PC-3 (cell line): ENCODE results near the gene TWNK. TPM values are rescaled to one million over a fixed set of nuclear protein-coding genes. Genes with fewer than 3 reads are reported as not detected.

Experiments used
- ATAC-seq: fragments of 200-7000 bp; cut with Tn5 transposase; 2 replicates; pipeline ENCODE4 v1.9.1; 2020; ENCODE audit warnings: mild to moderate bottlenecking, moderate library complexity
- BruUV-seq: library from RNA; stranded (reverse); fragments of 400-500 nt; replicated peaks from 2 replicates; lab custom pipeline; 2021; lab: Mats Ljungman, UMichigan
- CTCF ChIA-PET: fragments of 300-600 bp; sonication (Branson Sonifier 250); formaldehyde crosslinking; loops from one replicate; lab custom pipeline; 2022; ENCODE audit warnings: antibody characterized with exemption; lab: Charles Lee
- POLR2A ChIA-PET: fragments of 300-600 bp; sonication (Branson Sonifier 250); formaldehyde crosslinking; loops from one replicate; lab custom pipeline; 2022; ENCODE audit warnings: antibody characterized with exemption; ENCODE audit not compliant: unreplicated experiment; lab: Charles Lee
- DNase-seq: peaks from one replicate; pipeline ENCODE4 v3.0.0-alpha.2; 2015
- H2AFZ ChIP-seq: fragments of 300-600 bp; sonication (generic); 2 replicates; pipeline ENCODE4 v1.6.0; 2016; ENCODE audit warnings: antibody characterized with exemption, low read length
- H3F3A ChIP-seq: fragments of 300-600 bp; sonication (generic); one replicate; pipeline ENCODE4 v1.6.0; 2017; ENCODE audit warnings: antibody characterized with exemption, low read length, control low read depth, mild to moderate bottlenecking; ENCODE audit not compliant: unreplicated experiment
- H3K27ac ChIP-seq: fragments of 300-600 bp; sonication (generic); 2 replicates; pipeline ENCODE4 v1.5.1; 2016; ENCODE audit warnings: mild to moderate bottlenecking, low read length
- H3K27me3 ChIP-seq: fragments of 300-600 bp; sonication (generic); 2 replicates; pipeline ENCODE4 v1.6.1; 2016; ENCODE audit warnings: low read length, mixed read lengths
- H3K36me3 ChIP-seq: fragments of 300-600 bp; sonication (generic); 2 replicates; pipeline ENCODE4 v1.6.1; 2016; ENCODE audit warnings: low read depth, mixed run types, low read length, mixed read lengths
- H3K4me1 ChIP-seq: fragments of 300-600 bp; sonication (generic); 2 replicates; pipeline ENCODE4 v1.5.1; 2016; ENCODE audit warnings: low read length; ENCODE audit not compliant: insufficient read depth
- H3K4me2 ChIP-seq: fragments of 300-600 bp; sonication (generic); 2 replicates; pipeline ENCODE4 v1.6.0; 2016; ENCODE audit warnings: low read length
- H3K4me3 ChIP-seq: fragments of 300-600 bp; sonication (generic); 2 replicates; pipeline ENCODE4 v1.5.1; 2016; ENCODE audit warnings: mild to moderate bottlenecking, low read length, mixed read lengths
- H3K79me2 ChIP-seq: fragments of 300-600 bp; sonication (generic); 2 replicates; pipeline ENCODE4 v1.6.1; 2017; ENCODE audit warnings: low read length, mixed read lengths
- H3K9ac ChIP-seq: fragments of 300-600 bp; sonication (generic); 2 replicates; pipeline ENCODE4 v1.6.0; 2016; ENCODE audit warnings: mild to moderate bottlenecking, low read length
- H3K9me2 ChIP-seq: fragments of 300-600 bp; sonication (generic); replicated peaks from 2 replicates; pipeline ENCODE4 v1.6.1; 2016; ENCODE audit warnings: mixed run types, low read length, mixed read lengths
- H3K9me3 ChIP-seq: fragments of 300-600 bp; sonication (generic); 2 replicates; pipeline ENCODE4 v1.6.1; 2016; ENCODE audit warnings: low read length, mixed read lengths
- H4K20me1 ChIP-seq: fragments of 300-600 bp; sonication (generic); 2 replicates; pipeline ENCODE4 v1.6.1; 2016; ENCODE audit warnings: low read length, mixed read lengths
- CTCF ChIP-seq: fragments of 300-600 bp; sonication (generic); conservative IDR thresholded peaks from 2 replicates; pipeline ENCODE4 v1.5.1; 2017; ENCODE audit warnings: antibody characterized with exemption, low read depth, mild to moderate bottlenecking, low read length
- EZH2 ChIP-seq: fragments of 300-600 bp; sonication (generic); IDR thresholded peaks from one replicate; pipeline ENCODE4 v1.6.1; 2017; ENCODE audit warnings: antibody characterized with exemption, mild to moderate bottlenecking, low read length; ENCODE audit not compliant: unreplicated experiment
- EZH2phosphoT487 ChIP-seq: fragments of 300-600 bp; sonication (generic); IDR thresholded peaks from 2 replicates; pipeline ENCODE4 v1.6.1; 2018; ENCODE audit warnings: mild to moderate bottlenecking, antibody characterized with exemption, low read length, borderline replicate concordance
- intact Hi-C: fragments of 100-400 bp; cut with micrococcal nuclease; formaldehyde crosslinking; loops from 2 replicates; pipeline ENCODE4 v1.9.0; 2023
- total RNA-seq: library from RNA; depleted of rRNA; stranded (reverse); fragments of >200 nt; gene quantifications from 2 replicates; pipeline ENCODE4 v1.2.3, GENCODE V29; 2014

The TWNK gene
- total RNA-seq, 1 experiment from 2014 or later, result 7.5 TPM

- H3K4me1 ChIP-seq, result peaks cover 8% of the 10 kb centered on the region
- ChIA-PET POLR2A (interaction anchor here (0.6 to 0.7 kb wide), 2 partner anchors 11 to 1304 kb away, joined by 3 to 6 read pairs; no protein-coding TSS in a partner anchor), CTCF (interaction anchor here (0.5 kb wide), 1 partner anchor 537 kb away, joined by 3 read pairs; no protein-coding TSS in a partner anchor)
- intact Hi-C loops, result no loop called here
- peak overlapping the region; percentile 95 for H3K27ac ChIP-seq
- TF ChIP-seq CTCF (no peak), EZH2phosphoT487 (no peak), EZH2 (no peak)
- H4K20me1 ChIP-seq, result no peaks in the 10 kb centered on the region
- peak overlapping the region; percentile 96 for H3K4me2 ChIP-seq
- BruUV-seq, result no TSS peak
- no peaks in the 10 kb centered on the region for H3K9me3 ChIP-seq
- H3K36me3 ChIP-seq, result peaks cover 5% of the 10 kb centered on the region; the same call in 1 of the 2 replicates
- no peaks in the 10 kb centered on the region for H3K27me3 ChIP-seq
- peak overlapping the region; percentile 85 for H3K9ac ChIP-seq
- H2AFZ ChIP-seq, result peak overlapping the region; percentile 80
- H3K79me2 ChIP-seq, result peaks cover 16% of the 10 kb centered on the region
- peak overlapping the region; percentile 83 for H3K4me3 ChIP-seq
- H3K9me2 ChIP-seq, result no peaks in the 10 kb centered on the region
- peak; percentile 40 for ATAC-seq
- no peaks in the 10 kb centered on the region for H3F3A ChIP-seq
- peak; percentile 48 for DNase-seq
Observed at GRCh38 chr10:101031796-101032636, 44.7 kb downstream of the TWNK start.

- POLR2A ChIA-PET, result no interaction called here
- Histone ChIP-seq H3K4me2 (peak overlapping the region; percentile 96), H2AFZ (peak overlapping the region; percentile 80), H3K4me1 (peaks cover 8% of the 10 kb centered on the region), H3K27me3 (no peaks in the 10 kb centered on the region), H3K9ac (peak overlapping the region; percentile 85), H3K79me2 (peaks cover 16% of the 10 kb centered on the region), H3K9me2 (no peaks in the 10 kb centered on the region), H3F3A (no peaks in the 10 kb centered on the region), H3K9me3 (no peaks in the 10 kb centered on the region), H4K20me1 (no peaks in the 10 kb centered on the region), H3K36me3 (peaks cover 8% of the 10 kb centered on the region; the same call in 1 of the 2 replicates), H3K4me3 (peak overlapping the region; percentile 83), H3K27ac (peak overlapping the region; percentile 95)
- intact Hi-C loops, result no loop called here
- BruUV-seq, result TSS peak; percentile 32
- DNase-seq (peak; percentile 77), ATAC-seq (peak; percentile 64)
- CTCF ChIA-PET, result no interaction called here
- no peak for TF ChIP-seq EZH2phosphoT487
- no peak for TF ChIP-seq EZH2
- TF ChIP-seq CTCF, result no peak
Observed at GRCh38 chr10:101032637-101033224, 45.4 kb downstream of the TWNK start.
